ENCODE data around the gene LAMC3. TPM values are rescaled to one million over a fixed set of nuclear protein-coding genes. Genes with fewer than 3 reads are reported as not detected.
A peak's percentile ranks its signal among the peaks of the same experiment; 100 is the strongest.

Gene LAMC3
- total RNA-seq, 6 donors from 2014 or later: 6.7 to 56.0 (median 19.5) TPM

- Histone ChIP-seq H3K9me3 (no peaks in the 10 kb centered on the region), H3K4me3 (no peak overlapping the region), H3K4me1 (peaks cover 0 to 5% (median 5%) of the 10 kb centered on the region in 4 donors), H3K27ac (peak overlapping the region in 3 of 4 donors; percentile 22 to 44 (median 26)), H3K27me3 (no peaks in the 10 kb centered on the region), H3K36me3 (no peaks in the 10 kb centered on the region)
- ATAC-seq (ENCODE audit: low FRiP score in 2 of 2): peak in 1 of 2 donors; percentile 20
- WGBS, 2 donors: 70 to 78% methylated on average over 7 to 10 of the region's 17 CpGs
- DNase-seq: peak in 1 of 2 donors; percentile 84
- no peak for TF ChIP-seq POLR2A (IDR thresholded peaks at IDR 0.05)
- TF ChIP-seq EP300 (IDR thresholded peaks at IDR 0.05): no peak
- TF ChIP-seq POLR2AphosphoS5 (IDR thresholded peaks at IDR 0.05): peak in 1 of 2 donors; percentile 53
- no peak for TF ChIP-seq CTCF (IDR thresholded peaks at IDR 0.05)
These were observed 27.8 kb downstream of the LAMC3 start for GRCh38 chr9:131036529-131037334.

- Histone ChIP-seq H3K27me3 (no peaks in the 10 kb centered on the region), H3K4me1 (peaks cover 0 to 5% (median 5%) of the 10 kb centered on the region in 4 donors), H3K9me3 (no peaks in the 10 kb centered on the region), H3K4me3 (no peak overlapping the region), H3K36me3 (no peaks in the 10 kb centered on the region), H3K27ac (peak overlapping the region in 3 of 4 donors; percentile 22 to 48 (median 26))
- ATAC-seq (ENCODE audit: low FRiP score in 2 of 2): peak in 1 of 2 donors; percentile 14
- TF ChIP-seq CTCF (IDR thresholded peaks at IDR 0.05): no peak
- TF ChIP-seq POLR2AphosphoS5 (IDR thresholded peaks at IDR 0.05): no peak
- no peak for TF ChIP-seq EP300 (IDR thresholded peaks at IDR 0.05)
- TF ChIP-seq POLR2A (IDR thresholded peaks at IDR 0.05): no peak
- DNase-seq: no peak
- WGBS, 2 donors: 61 to 63% methylated on average over 22 to 26 of the region's 26 CpGs
These were observed 28.6 kb downstream of the LAMC3 start for GRCh38 chr9:131037335-131038255.

- no peak for DNase-seq
These were observed 29.5 kb downstream of the LAMC3 start for GRCh38 chr9:131038256-131039128.

GRCh38 chr9:131039129-131039954 is 30.4 kb downstream of the LAMC3 start:
- no peak for DNase-seq
- TF ChIP-seq POLR2AphosphoS5 (IDR thresholded peaks at IDR 0.05) (no peak), CTCF (IDR thresholded peaks at IDR 0.05) (no peak), EP300 (IDR thresholded peaks at IDR 0.05) (no peak), POLR2A (IDR thresholded peaks at IDR 0.05) (no peak)
- WGBS, 2 donors: 74 to 77% methylated on average over 16 to 18 of the region's 18 CpGs

More at GRCh38 chr9:131038256-131039128, 29.5 kb downstream of the LAMC3 start:
- TF ChIP-seq POLR2AphosphoS5 (IDR thresholded peaks at IDR 0.05) (no peak), EP300 (IDR thresholded peaks at IDR 0.05) (no peak)
- Histone ChIP-seq H3K4me1 (peaks cover 0 to 5% (median 5%) of the 10 kb centered on the region in 4 donors), H3K27ac (peak overlapping the region in 1 of 4 donors; percentile 48), H3K9me3 (no peaks in the 10 kb centered on the region), H3K27me3 (no peaks in the 10 kb centered on the region), H3K4me3 (no peak overlapping the region), H3K36me3 (no peaks in the 10 kb centered on the region)
- WGBS, 2 donors: 87 to 88% methylated on average over 13 to 19 of the region's 19 CpGs
- ATAC-seq (ENCODE audit: low FRiP score in 2 of 2): no peak

More at GRCh38 chr9:131039129-131039954, 30.4 kb downstream of the LAMC3 start:
- Histone ChIP-seq H3K27me3 (no peaks in the 10 kb centered on the region), H3K27ac (no peak overlapping the region), H3K4me3 (no peak overlapping the region), H3K9me3 (no peaks in the 10 kb centered on the region), H3K36me3 (no peaks in the 10 kb centered on the region), H3K4me1 (peaks cover 0 to 5% (median 5%) of the 10 kb centered on the region in 4 donors)
- no peak for ATAC-seq (ENCODE audit: low FRiP score in 2 of 2)

Measured in upper lobe of left lung (tissue), 6 donors.